Mesenchymal stem cell (in vitro differentiated cells and primary cell): ENCODE results near the gene SNED1.

Source experiments
- DNase-seq: peaks from one replicate; pipeline ENCODE4 v3.0.0-alpha.2; 2013
- H2AFZ ChIP-seq: one replicate; pipeline ENCODE4 v1.6.1; 2013; ENCODE audit warnings: low read depth, mild to moderate bottlenecking, control low read depth, inconsistent platforms, low read length, moderate library complexity
- H2AK5ac ChIP-seq: 2 replicates; pipeline ENCODE4 v1.6.1; 2013; ENCODE audit warnings: low read length, moderate library complexity, mild to moderate bottlenecking, inconsistent platforms; ENCODE audit not compliant: severe bottlenecking
- H2BK120ac ChIP-seq: one replicate; pipeline ENCODE4 v1.6.1; 2013; ENCODE audit warnings: low read depth, mild to moderate bottlenecking, inconsistent platforms, low read length, moderate library complexity
- H2BK12ac ChIP-seq, 2 experiments: one replicate each; pipeline ENCODE4 v1.6.1; 2013; ENCODE audit warnings: inconsistent platforms in 2 of 2, low read length in 2 of 2, mild to moderate bottlenecking in 2 of 2, moderate library complexity in 2 of 2, control low read depth in 1 of 2
- H2BK15ac ChIP-seq: one replicate; pipeline ENCODE4 v1.6.1; 2013; ENCODE audit warnings: mild to moderate bottlenecking, low read depth, inconsistent platforms; ENCODE audit not compliant: poor library complexity, severe bottlenecking
- H2BK5ac ChIP-seq: 2 replicates; pipeline ENCODE4 v1.6.1; 2013; ENCODE audit warnings: low read depth, mild to moderate bottlenecking, low read length, control low read depth, inconsistent platforms; ENCODE audit not compliant: poor library complexity, severe bottlenecking
- H3K14ac ChIP-seq, 2 experiments: one replicate each; pipeline ENCODE4 v1.6.1; 2013; ENCODE audit warnings: inconsistent platforms in 2 of 2, low read length in 2 of 2, control low read depth in 1 of 2, mild to moderate bottlenecking in 1 of 2, moderate library complexity in 1 of 2
- H3K18ac ChIP-seq, 2 experiments: one replicate each; pipeline ENCODE4 v1.6.1; 2013; ENCODE audit warnings: inconsistent platforms in 2 of 2, low read length in 2 of 2, control low read depth in 1 of 2, low read depth in 1 of 2, mild to moderate bottlenecking in 1 of 2
- H3K23ac ChIP-seq, 2 experiments: one replicate each; pipeline ENCODE4 v1.6.1; 2013; ENCODE audit warnings: inconsistent platforms in 2 of 2, low read length in 2 of 2, mild to moderate bottlenecking in 2 of 2, moderate library complexity in 2 of 2, control low read depth in 1 of 2
- H3K27ac ChIP-seq: 2 replicates; pipeline ENCODE4 v1.5.1; 2013; ENCODE audit warnings: mild to moderate bottlenecking, moderate library complexity, low read length, control low read depth, inconsistent platforms; ENCODE audit not compliant: poor library complexity, severe bottlenecking
- H3K27me3 ChIP-seq, 2 experiments: 2 replicates each; pipeline versions ENCODE4 v1.6.1 to v1.7.0; 2013; ENCODE audit warnings: low read length in 2 of 2, mild to moderate bottlenecking in 2 of 2, moderate library complexity in 2 of 2, control low read depth in 1 of 2, inconsistent platforms in 1 of 2; ENCODE audit not compliant: control insufficient read depth in 1 of 2, insufficient read depth in 1 of 2
- H3K36me3 ChIP-seq, 2 experiments: 2 replicates each; pipeline versions ENCODE4 v1.6.1 to v1.7.0; 2013; ENCODE audit warnings: low read length in 2 of 2, control low read depth in 1 of 2, inconsistent platforms in 1 of 2, low read depth in 1 of 2, mild to moderate bottlenecking in 1 of 2; ENCODE audit not compliant: insufficient read depth in 2 of 2, control insufficient read depth in 1 of 2
- H3K4ac ChIP-seq, 2 experiments: one replicate each; pipeline ENCODE4 v1.6.1; 2013; ENCODE audit warnings: inconsistent platforms in 2 of 2, low read length in 2 of 2, mild to moderate bottlenecking in 2 of 2, moderate library complexity in 2 of 2, control low read depth in 1 of 2, low read depth in 1 of 2
- H3K4me1 ChIP-seq: 2 replicates; pipeline ENCODE4 v1.6.1; 2013; ENCODE audit warnings: low read depth, low read length, control low read depth; ENCODE audit not compliant: control insufficient read depth, insufficient read depth
- H3K4me2 ChIP-seq: 2 replicates; pipeline ENCODE4 v1.6.1; 2013; ENCODE audit warnings: low read length, mild to moderate bottlenecking, inconsistent platforms; ENCODE audit not compliant: poor library complexity, severe bottlenecking
- H3K4me3 ChIP-seq, 2 experiments: 2 replicates each; pipeline versions ENCODE4 v1.5.1 to v1.7.0; 2013; ENCODE audit warnings: low read length in 2 of 2, mild to moderate bottlenecking in 2 of 2, control low read depth in 1 of 2, low read depth in 1 of 2; ENCODE audit not compliant: insufficient read depth in 1 of 2
- H3K79me1 ChIP-seq: replicated peaks from 2 replicates; pipeline ENCODE4 v1.6.1; 2013; ENCODE audit warnings: mild to moderate bottlenecking, control low read depth, low read length, inconsistent platforms; ENCODE audit not compliant: poor library complexity, severe bottlenecking
- H3K9ac ChIP-seq: 2 replicates; pipeline ENCODE4 v1.7.0; 2013; ENCODE audit warnings: mild to moderate bottlenecking, low read length, moderate library complexity
- H3K9me3 ChIP-seq: 2 replicates; pipeline ENCODE4 v1.7.0; 2013; ENCODE audit warnings: mild to moderate bottlenecking, low read length; ENCODE audit not compliant: control insufficient read depth
- H4K8ac ChIP-seq: one replicate; pipeline ENCODE4 v1.6.1; 2013; ENCODE audit warnings: inconsistent platforms, mild to moderate bottlenecking, low read length, moderate library complexity
- H4K91ac ChIP-seq: one replicate; pipeline ENCODE4 v1.6.1; 2013; ENCODE audit warnings: mild to moderate bottlenecking, low read length, inconsistent platforms
- WGBS: methylation state at CpG from one replicate; pipeline ENCODE4 v1.1.7; 2013; ENCODE audit warnings: mixed read lengths; 5-methylcytosine and 5-hydroxymethylcytosine counted together

SNED1 gene

GRCh38 chr2:241040081-241040803 is 41.8 kb downstream of the SNED1 start:
- Histone ChIP-seq H3K9ac (no peak overlapping the region), H3K18ac (no peak overlapping the region), H2BK15ac (no peak overlapping the region), H3K14ac (no peak overlapping the region), H3K4ac (no peak overlapping the region), H4K91ac (no peak overlapping the region), H3K36me3 (peaks cover 3 to 93% of the 10 kb centered on the region in 2 experiments), H2BK120ac (no peak overlapping the region), H2AFZ (no peak overlapping the region), H2AK5ac (no peak overlapping the region), H3K27me3 (peaks cover 0 to 47% of the 10 kb centered on the region in 2 experiments), H2BK12ac (no peak overlapping the region), H3K23ac (no peak overlapping the region), H2BK5ac (no peak overlapping the region), H3K27ac (no peak overlapping the region), H3K4me3 (no peak overlapping the region), H3K9me3 (no peaks in the 10 kb centered on the region), H4K8ac (no peak overlapping the region), H3K4me1 (peaks cover 9% of the 10 kb centered on the region), H3K79me1 (no peaks in the 10 kb centered on the region), H3K4me2 (no peak overlapping the region)
- 92% methylated on average over 13 of the region's 13 CpGs for WGBS
- no peak for DNase-seq

- Histone ChIP-seq H3K4ac (no peak overlapping the region), H2BK5ac (no peak overlapping the region), H3K9me3 (no peaks in the 10 kb centered on the region), H3K14ac (no peak overlapping the region), H4K8ac (no peak overlapping the region), H3K36me3 (peaks cover 1 to 100% of the 10 kb centered on the region in 2 experiments), H3K27me3 (peaks cover 0 to 38% of the 10 kb centered on the region in 2 experiments), H2BK12ac (no peak overlapping the region), H3K23ac (no peak overlapping the region), H3K27ac (no peak overlapping the region), H3K9ac (no peak overlapping the region), H2BK120ac (no peak overlapping the region), H3K4me1 (peaks cover 3% of the 10 kb centered on the region), H2AFZ (no peak overlapping the region), H2AK5ac (no peak overlapping the region), H2BK15ac (no peak overlapping the region), H3K4me2 (no peak overlapping the region), H3K18ac (no peak overlapping the region), H3K4me3 (no peak overlapping the region), H3K79me1 (no peaks in the 10 kb centered on the region), H4K91ac (no peak overlapping the region)
- DNase-seq = no peak
- 73% methylated on average over 5 of the region's 5 CpGs for WGBS
Measured at GRCh38 chr2:241041589-241042158, 43.3 kb downstream of the SNED1 start.

GRCh38 chr2:241043581-241043980 is 45.2 kb downstream of the SNED1 start:
- H2BK5ac ChIP-seq = no peak overlapping the region
- H3K4me1 ChIP-seq = no peaks in the 10 kb centered on the region
- no peak overlapping the region for H2AFZ ChIP-seq
- H3K23ac ChIP-seq = no peak overlapping the region
- H3K9me3 ChIP-seq = no peaks in the 10 kb centered on the region
- no peak overlapping the region for H2BK15ac ChIP-seq
- H3K4ac ChIP-seq = no peak overlapping the region
- H3K18ac ChIP-seq = no peak overlapping the region
- no peak overlapping the region for H4K91ac ChIP-seq
- H2BK12ac ChIP-seq = no peak overlapping the region
- peaks cover 0 to 100% of the 10 kb centered on the region in 2 experiments for H3K36me3 ChIP-seq
- H3K79me1 ChIP-seq = no peaks in the 10 kb centered on the region
- no peak overlapping the region for H3K4me3 ChIP-seq
- H3K14ac ChIP-seq = no peak overlapping the region
- no peak overlapping the region for H3K27ac ChIP-seq
- no peak overlapping the region for H3K4me2 ChIP-seq
- H3K9ac ChIP-seq = no peak overlapping the region
- DNase-seq = no peak
- H3K27me3 ChIP-seq = peaks cover 0 to 21% of the 10 kb centered on the region in 2 experiments
- H2BK120ac ChIP-seq = no peak overlapping the region
- H4K8ac ChIP-seq = no peak overlapping the region
- H2AK5ac ChIP-seq = no peak overlapping the region

- 72% methylated on average over 5 of the region's 6 CpGs for WGBS
- Histone ChIP-seq H2BK15ac (no peak overlapping the region), H3K4ac (no peak overlapping the region), H3K4me2 (no peak overlapping the region), H3K27me3 (peaks cover 0 to 13% of the 10 kb centered on the region in 2 experiments), H3K9ac (no peak overlapping the region), H3K18ac (no peak overlapping the region), H3K14ac (no peak overlapping the region), H2BK12ac (no peak overlapping the region), H3K4me1 (peaks cover 2% of the 10 kb centered on the region), H3K27ac (no peak overlapping the region), H4K91ac (no peak overlapping the region), H4K8ac (no peak overlapping the region), H3K23ac (no peak overlapping the region), H2BK120ac (no peak overlapping the region), H2AK5ac (no peak overlapping the region), H3K4me3 (no peak overlapping the region), H2AFZ (no peak overlapping the region), H2BK5ac (no peak overlapping the region), H3K79me1 (no peaks in the 10 kb centered on the region), H3K9me3 (no peaks in the 10 kb centered on the region), H3K36me3 (peaks cover 0 to 100% of the 10 kb centered on the region in 2 experiments)
- DNase-seq = no peak
Measured at GRCh38 chr2:241047253-241048010, 49.0 kb downstream of the SNED1 start.
